ENCODE results near the gene DNASE1.
"Not testable (repeated sequence)": the region's sequence is repeated elsewhere in the genome, so short reads cannot be mapped to it uniquely, and the experiment has no call there.

The DNASE1 gene, protein sequence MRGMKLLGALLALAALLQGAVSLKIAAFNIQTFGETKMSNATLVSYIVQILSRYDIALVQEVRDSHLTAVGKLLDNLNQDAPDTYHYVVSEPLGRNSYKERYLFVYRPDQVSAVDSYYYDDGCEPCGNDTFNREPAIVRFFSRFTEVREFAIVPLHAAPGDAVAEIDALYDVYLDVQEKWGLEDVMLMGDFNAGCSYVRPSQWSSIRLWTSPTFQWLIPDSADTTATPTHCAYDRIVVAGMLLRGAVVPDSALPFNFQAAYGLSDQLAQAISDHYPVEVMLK

DNA sequence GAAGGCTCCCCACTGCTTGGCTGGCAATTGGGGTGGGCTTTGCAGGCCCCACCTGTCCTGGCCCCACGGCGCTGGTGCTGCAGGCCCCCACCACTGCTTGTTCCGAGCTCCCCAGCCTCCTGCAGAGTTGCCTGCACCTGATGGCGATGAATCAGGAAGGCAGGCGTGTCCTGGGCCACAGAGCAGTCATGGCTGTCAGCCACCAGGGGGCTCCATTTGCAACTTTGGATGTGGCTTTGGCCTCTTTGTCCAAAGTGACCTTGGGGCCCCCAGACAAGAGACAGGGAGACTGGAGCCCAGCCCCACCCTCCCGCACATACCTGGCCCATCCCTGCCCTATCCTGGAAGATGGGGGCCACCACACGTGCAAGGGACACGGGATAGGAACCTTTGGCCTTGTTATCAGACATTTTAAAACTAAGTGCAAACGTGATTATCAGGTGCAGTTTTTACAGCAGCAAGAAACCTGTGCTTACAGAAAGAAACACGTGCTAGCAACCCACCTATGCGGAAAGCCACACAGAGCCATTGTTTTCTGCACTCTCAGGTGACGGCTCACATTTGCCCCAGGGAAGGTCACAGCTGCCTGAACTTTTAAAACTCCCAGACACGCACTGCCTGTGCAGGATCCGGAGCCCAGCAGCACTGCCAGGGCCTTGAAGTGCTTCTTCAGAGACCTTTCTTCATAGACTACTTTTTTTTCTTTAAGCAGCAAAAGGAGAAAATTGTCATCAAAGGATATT, at the start of gene DNASE1:
DNASE1 (plus strand) TSS at position 443 of the 743 bp plus-strand sequence. CDS start 683 bp downstream, outside the sequence.
- no peak for DNase-seq

DNA sequence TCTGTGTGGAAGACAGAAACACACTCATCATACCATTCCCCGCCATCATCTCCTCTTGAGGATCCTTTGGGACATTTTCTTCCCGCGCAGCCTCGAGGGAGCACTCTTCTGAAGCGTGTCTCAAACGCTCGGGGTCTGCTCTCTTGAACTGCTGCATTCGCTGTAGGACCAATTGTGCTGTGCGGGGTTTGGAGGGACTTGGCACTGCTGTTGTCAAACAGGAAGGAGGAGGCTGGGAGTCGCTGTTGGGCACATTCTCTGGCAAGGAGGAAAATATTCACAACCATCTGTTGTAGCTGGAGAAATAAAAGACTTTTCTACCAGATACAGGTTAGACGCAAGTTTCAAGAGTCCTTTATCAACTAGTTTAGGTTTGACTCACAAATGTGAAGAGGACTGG, 48.0 kb upstream of the DNASE1 start:
- no peak for DNase-seq

DNA sequence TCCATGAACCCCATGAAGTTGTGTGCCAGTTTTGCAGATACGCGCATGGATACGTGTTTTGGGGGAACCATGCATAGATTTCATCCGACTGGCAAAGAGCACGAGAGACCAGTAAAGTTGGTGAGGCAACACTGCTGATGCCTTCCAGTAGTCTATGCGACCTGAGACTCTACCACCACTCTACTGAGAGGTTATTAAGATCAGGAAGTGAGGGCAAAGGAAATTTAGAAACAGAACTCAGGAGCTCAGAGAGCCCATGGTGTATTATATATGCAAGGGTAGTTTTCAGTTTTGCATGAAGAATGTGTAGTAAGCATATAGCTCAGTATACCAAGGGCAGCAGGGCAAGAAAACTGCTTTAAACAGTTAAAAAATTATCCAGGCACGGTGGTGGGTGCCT, 47.3 kb upstream of the DNASE1 start:
- no peak for DNase-seq

- no peak for DNase-seq
Observed at GRCh38 chr16:3607634-3608033, 46.9 kb upstream of the DNASE1 start.

DNA sequence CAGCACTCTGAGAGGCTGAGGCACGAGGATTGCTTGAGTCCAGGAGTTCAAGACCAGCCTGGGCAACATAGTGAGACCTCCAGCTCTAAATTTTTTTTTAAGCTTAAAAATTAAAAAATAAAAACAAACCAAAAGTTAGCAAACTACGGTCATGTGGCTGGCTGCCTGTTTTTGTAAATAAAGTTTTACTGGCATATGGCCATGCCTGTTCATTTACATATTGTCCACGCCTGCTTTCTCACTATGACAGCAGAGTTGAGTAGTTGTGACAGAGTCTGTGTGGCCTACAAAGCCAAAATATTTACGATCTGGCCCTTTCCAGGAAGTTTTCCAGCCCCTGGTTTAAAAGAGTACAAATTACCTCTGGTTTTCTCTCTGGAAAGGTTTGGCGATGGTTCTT, 46.4 kb upstream of the DNASE1 start:
- DNase-seq = no peak

GRCh38 chr16:3608976-3609375, 45.5 kb upstream of the DNASE1 start:
- not testable (repeated sequence) for DNase-seq

GRCh38 chr16:3609895-3610697, 44.4 kb upstream of the DNASE1 start:
- no peak for DNase-seq

GRCh38 chr16:3610698-3611145, 43.8 kb upstream of the DNASE1 start:
- DNase-seq = no peak

- peak; percentile 16 for DNase-seq
Observed at GRCh38 chr16:3611146-3611975, 43.1 kb upstream of the DNASE1 start, which contains the start of gene SLX4. Gene SLX4, minus strand, starts transcription at chr16:3611606. Its CDS starts 2,642 bp downstream, at chr16:3608964.

DNA sequence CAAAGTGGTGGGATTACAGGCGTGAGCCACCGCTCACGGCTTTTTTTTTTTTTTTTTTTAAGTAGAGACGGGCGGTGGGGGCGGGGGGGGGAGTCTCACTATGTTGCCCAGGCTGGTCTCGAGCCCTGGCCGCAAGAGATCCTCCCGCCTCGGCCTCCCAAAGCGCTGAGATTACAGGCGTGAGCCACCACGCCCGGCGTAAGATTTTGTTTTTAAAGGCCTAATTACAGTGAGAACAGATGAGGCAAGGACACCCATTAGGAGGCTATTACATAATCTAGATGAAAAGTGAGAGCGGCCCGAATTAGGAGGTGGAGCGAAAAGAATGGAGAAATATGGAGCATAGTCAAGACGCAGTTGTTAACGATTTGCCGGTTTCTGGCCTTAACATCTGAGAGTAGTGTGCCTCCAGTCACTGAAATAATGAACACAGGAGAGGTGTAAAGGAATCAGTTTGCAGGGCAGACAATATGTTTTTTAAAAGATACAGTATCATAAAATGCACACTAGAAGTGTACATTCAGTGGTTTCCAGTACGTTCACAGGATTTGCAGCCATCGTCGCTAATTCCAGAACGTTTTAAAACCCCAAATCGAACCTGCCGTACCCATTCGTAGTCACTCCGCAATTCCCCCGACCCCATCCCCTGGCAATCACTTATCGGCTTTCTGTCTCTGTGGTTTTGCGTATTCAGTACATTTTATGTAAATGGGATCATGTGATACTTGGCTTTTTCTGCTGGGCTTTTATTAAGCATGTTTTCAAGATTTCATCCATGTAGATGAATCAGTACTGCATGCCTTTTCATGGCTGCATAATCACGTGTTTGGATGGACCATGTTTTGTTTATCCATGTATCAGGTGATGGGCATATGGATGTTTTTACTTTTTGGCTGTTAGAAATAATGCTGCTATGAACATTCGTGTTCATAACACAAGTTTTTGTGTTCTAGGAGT, 41.7 kb upstream of the DNASE1 start:
- no peak for DNase-seq

DNA sequence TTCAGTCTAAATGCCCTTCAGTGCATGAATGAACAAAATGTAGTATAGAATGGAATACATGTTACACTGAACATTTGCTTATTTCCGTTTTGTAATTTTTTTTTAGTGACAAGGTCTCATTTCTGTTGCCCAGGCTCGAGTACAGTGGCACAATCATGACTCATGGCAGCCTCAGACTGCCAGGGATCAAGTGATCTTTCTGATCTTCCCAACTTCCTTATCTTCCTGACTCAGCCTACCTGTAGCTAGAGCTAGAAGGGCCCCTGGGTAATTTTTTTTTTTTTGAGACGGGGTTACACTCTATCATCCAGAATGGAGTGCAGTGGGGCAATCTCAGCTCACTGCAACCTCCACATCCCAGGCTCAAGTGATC, 35.7 kb upstream of the DNASE1 start:
- no peak for DNase-seq

DNA sequence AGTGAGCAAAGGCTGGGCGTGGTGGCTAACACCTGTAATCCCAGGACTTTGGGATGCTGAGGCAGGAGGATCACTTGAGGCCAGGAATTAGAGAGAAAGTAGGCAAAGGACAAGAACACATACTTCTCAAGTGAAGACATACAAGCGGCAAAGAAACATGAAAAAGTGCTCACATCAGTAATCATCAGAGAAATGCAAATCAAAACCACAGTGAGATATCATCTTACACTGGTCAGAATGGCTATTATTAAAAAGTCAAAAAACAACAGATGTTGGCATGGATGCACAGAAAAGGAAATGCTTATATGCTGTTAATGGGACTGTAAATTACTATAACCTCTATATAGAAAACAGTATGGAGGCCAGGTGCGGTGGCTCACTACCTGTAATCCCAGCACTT, 30.8 kb upstream of the DNASE1 start:
- DNase-seq = no peak

GRCh38 chr16:3625331-3625730, 29.2 kb upstream of the DNASE1 start:
- no peak for DNase-seq

GRCh38 chr16:3625911-3626732, 28.4 kb upstream of the DNASE1 start:
- DNase-seq = no peak

DNA sequence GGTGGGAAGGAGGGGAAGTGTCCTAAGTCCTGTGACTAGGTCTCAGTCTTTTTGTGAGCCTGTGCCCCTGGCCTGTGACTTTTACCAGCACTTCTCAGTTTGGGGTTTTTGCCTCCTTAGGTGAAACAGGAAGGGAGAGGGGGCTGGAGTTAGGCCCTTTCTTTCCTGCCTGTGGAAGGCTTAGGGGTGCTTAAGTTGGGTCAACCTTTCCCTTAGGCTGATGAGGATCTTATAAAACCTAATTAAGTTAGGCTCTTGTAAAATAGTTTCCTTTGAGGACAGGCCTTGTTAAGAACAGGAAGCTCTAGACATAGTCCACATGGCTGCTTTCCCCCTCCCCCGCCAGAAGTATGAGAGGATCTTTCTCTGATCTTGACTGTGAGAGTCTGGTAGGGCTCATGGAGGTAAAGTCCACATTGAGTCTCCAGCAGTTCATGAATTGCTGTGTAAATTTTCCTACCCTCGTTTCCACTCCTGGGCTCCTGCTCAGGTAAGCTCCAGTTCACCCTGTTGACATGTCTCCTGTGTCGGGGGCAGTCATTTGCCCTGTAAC, 17.0 kb upstream of the DNASE1 start:
- no peak for DNase-seq

GRCh38 chr16:3638916-3639644, 15.4 kb upstream of the DNASE1 start:
- no peak for DNase-seq

DNA sequence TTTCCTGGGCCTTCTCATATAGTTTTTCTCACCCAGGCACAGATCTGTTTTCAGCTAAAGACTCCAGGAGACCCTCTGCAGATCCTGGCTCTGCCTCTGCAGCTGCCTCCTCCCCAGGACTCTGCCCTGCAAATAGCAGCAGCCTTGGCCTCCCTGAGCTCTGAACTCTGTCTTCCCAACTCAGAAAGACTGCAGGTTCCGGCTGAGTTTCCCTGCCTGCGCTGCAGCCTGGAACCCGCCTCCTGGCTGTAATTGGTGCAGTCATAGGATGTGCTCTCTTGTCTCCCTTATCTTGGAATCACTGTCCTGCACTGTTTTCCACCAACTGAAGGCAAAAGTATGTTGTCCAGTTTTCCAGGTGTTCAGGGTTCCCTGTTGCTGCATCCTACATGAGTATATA, 14.3 kb upstream of the DNASE1 start:
- no peak for DNase-seq

- no peak for DNase-seq
Observed at GRCh38 chr16:3640632-3641501, 13.6 kb upstream of the DNASE1 start.
